GM18526 (cell line): ENCODE measurements around the gene ASAP2.

Experiments
- POLR2A ChIP-seq: IDR thresholded peaks from 3 replicates; pipeline ENCODE4 v1.6.1; 2011; ENCODE audit not compliant: insufficient read length; ENCODE audit errors: extremely low read depth

Gene ASAP2

GRCh38 chr2:9398881-9399780 lies 192.5 kb downstream of the ASAP2 start:
- no peak for TF ChIP-seq POLR2A

- no peak for TF ChIP-seq POLR2A
Observed at GRCh38 chr2:9400268-9401058, 193.9 kb downstream of the ASAP2 start.

- no peak for TF ChIP-seq POLR2A
Observed at GRCh38 chr2:9401059-9401547, 194.5 kb downstream of the ASAP2 start.

- no peak for TF ChIP-seq POLR2A
Observed at GRCh38 chr2:9401646-9402371, 195.2 kb downstream of the ASAP2 start.

GRCh38 chr2:9403924-9404323 lies 197.3 kb downstream of the ASAP2 start:
- no peak for TF ChIP-seq POLR2A

- no peak for TF ChIP-seq POLR2A
Observed at GRCh38 chr2:9404451-9404850, 197.8 kb downstream of the ASAP2 start.

GRCh38 chr2:9405636-9406035 lies 199.0 kb downstream of the ASAP2 start:
- no peak for TF ChIP-seq POLR2A

GRCh38 chr2:9406529-9407362 lies 200.1 kb downstream of the ASAP2 start:
- TF ChIP-seq POLR2A: no peak

- TF ChIP-seq POLR2A: no peak
Observed at GRCh38 chr2:9407363-9407811, 200.8 kb downstream of the ASAP2 start.

GRCh38 chr2:9408641-9409151 lies 202.1 kb downstream of the ASAP2 start:
- no peak for TF ChIP-seq POLR2A

GRCh38 chr2:9410108-9410507 lies 203.5 kb downstream of the ASAP2 start:
- TF ChIP-seq POLR2A: no peak

GRCh38 chr2:9412781-9413180 lies 206.2 kb downstream of the ASAP2 start:
- TF ChIP-seq POLR2A: no peak

- no peak for TF ChIP-seq POLR2A
Observed at GRCh38 chr2:9415516-9416169, 209.0 kb downstream of the ASAP2 start.

GRCh38 chr2:9416267-9416961 lies 209.8 kb downstream of the ASAP2 start:
- TF ChIP-seq POLR2A: no peak

GRCh38 chr2:9416962-9417316 lies 210.3 kb downstream of the ASAP2 start:
- no peak for TF ChIP-seq POLR2A
